ENCODE measurements around the gene ZHX3.

- TF ChIP-seq POLR2A (IDR thresholded peaks at IDR 0.05; ENCODE audit: low read length) (no peak), GATA1 (IDR thresholded peaks at IDR 0.05; ENCODE audit: low read depth, low read length) (no peak)
Measured at GRCh38 chr20:41148942-41149341, 168.6 kb downstream of the ZHX3 start.

Measured in erythroblast (primary cell).